Stimulated activated CD4-positive, alpha-beta T cell treated with anti-CD3 and anti-CD28 coated beads, Interleukin-15, amount 100 ng/mL, for 1 hour (primary cell): Measurements from ENCODE around the gene COL11A2.

Experiments
- DNase-seq, 2 donors: peaks; one replicate each; pipeline ENCODE4 v3.0.0-alpha.2; 2020; ENCODE audit warnings: low read depth in 1 of 2, low spot score in 1 of 2

Gene COL11A2

DNA sequence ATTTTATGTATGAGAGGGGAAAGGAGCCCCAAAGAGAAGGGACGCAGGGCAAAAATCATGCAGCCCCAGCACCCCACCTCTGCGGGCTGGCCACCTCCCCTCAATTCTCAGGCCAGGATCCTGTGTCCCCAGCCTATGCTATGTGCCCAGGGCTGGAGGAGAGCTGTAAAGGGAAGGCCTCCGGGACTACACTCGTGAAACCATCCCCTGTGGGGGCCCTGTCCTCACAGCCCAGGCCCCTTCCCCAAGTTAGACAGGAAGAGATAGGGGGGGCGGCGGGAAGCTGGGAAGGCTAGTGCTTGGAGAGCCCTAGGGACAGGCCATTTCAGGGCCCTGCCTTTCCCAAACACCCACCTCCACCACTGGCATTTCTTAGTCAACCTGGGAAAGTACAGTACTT lies 1.4 kb upstream of the COL11A2 start:
- no peak for DNase-seq

DNA sequence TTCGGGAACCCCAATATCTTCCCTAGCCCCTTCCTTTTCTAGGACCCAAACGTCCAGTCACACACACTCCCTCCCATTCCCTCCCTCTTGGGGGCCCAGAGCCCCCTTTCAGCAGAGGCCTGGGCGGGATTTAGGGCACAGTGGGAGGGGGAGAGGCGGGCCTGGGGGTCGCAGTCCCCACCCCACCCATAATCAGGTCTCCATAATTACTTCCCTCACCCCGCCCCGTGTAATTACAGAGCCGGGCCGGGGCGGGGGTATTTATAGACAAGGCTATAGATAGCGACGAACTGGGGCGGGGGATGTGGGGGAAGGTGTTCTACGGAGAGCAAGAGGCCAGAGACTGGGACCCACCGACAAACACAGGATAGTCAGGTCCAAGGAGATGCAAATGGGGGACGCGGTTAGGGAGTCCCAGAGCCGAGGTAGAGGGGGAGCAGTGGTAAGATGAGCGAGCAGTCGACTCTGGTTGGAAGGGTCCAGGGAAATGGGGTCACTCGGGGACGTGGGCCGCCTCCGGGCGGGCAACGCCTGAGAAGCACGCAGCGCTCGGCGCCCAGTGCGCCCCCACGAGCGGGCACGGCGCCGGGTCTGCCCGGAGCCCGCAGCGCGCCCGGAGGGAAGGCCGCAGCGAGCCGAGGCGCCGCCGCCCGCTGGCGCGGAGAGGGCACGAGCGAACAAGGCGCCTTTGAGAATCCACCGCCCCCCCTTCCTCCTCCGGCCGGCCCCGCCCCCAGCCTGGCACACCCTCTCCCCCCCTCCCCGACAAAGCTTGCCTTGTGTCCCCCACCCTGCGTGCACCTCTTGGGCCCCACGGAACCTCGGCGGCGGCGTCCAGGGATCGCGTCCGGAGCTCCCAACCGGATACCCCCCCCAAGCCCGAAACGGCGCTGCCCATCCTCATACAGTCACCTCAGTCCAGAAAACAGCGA lies 670 bp upstream of the COL11A2 start:
- no peak for DNase-seq

DNA sequence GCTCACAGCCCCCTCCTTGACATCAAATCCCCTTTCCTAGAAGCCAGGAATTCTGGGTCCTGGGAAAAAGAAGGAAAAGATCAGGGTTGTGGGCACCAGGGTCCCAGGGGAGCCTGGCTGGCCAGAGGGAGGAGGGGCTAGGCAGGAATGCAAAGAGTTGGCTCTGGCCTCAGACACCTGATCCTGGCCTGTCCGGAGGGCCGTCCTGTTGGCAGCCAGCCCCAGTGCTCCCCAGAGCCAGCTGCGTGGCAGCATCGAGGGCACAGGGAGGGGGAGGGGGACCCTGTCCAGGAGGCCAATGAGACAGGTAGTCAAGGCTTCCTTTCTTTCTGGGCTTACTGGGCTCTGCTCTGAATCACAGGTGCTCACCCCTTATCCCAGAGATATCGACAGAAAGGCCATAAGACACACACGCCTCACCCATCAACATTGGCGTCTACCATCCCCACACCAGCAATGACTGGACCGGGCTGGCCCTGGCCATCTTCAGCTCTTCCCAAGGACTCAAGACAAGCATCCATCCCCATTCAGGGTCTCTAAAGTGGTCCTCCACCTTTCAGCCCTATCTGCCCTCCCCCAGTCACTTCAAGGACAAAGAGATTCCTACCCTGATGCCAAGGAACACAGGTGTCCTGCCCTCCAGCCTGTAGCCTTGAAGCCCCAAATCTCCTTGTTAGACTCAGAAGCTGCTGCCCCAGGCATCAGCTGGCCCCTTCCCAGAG lies 723 bp downstream of the COL11A2 start:
- no peak for DNase-seq

DNA sequence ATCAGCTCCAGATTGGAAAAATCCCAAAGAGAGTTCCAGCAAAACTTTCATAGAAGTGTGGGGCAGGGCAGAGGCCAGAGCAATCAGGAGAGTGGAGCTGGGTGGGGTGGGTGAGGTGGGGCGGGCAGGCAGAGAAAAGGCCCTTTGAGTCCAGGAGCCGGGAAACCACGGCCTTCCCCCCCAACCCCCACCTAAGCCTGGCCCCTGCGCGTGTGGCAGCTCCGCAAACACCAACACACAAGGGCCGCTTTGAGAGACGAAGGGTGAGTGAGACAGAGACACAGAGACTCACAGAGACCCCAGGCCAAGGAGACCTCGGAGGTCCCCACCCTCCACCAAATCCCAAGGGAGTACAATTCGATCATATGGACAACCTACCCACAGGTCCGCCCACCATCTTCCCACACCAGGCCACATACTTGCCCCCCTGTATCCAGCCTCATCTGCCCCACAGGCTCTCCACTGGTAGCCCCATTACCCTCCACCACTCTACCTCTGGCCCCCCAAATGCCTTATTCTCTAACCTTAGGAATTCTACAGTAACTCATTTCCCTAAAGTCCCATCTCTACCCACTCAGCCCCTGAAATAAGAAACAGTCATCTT lies 1.7 kb downstream of the COL11A2 start:
- no peak for DNase-seq

DNA sequence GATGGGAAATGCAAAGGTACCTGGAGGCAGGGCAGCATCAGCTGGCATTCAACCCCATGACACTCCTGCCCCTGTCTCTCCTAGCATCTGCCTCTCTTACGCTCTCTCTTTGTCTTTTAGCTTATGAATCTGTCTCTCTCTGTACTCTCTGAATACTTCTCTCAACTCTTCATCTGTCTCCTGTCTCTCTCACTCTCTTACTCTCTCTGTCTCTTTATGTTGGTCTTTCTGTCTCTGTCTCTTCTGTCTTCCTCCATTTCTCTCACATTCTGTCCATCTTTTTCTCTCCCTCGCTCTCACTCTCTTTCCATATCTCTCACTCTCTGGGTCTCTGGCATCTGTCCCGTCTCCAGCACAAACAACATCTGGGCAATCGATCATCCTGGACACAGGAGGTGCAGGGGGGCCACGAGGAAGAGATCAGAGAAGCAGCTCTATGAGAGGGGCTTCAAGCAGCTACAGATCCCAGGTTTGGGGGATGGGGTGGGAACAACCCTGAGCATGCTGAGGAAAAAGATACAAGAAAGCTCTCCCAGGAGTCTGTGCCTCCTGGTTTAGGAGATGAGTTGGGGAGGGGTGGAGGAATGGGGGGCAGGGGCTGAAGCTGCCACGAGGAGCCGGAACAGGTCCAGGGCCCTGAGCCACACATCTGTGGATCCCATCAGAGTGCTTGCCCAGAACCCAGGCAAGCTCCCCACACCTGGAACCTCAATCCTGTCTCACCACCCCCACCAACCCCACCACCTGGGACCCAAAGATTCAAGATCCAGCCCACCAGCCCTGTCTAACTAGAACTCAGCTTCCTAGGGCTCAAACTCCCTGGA lies 2.4 kb downstream of the COL11A2 start:
- no peak for DNase-seq

DNA sequence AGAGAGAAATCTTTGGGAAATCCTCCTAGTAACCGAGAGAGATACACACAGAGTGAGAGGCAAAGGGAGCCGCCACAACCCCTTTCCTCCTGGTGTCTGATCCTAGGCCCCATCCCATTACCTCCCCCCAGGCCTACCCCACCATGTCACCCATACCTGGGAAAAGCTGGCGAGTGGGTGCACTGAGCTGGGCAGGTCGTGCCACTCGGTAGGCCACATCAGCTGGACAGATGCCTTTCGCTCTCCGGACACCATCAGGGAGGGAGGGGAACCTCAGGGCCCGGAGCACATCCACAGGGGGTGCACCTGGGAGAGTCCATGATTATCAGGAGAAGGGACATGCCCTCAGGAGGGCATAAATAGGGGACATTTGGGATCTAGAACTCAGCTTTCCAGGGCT lies 3.1 kb downstream of the COL11A2 start:
- DNase-seq = no peak

DNA sequence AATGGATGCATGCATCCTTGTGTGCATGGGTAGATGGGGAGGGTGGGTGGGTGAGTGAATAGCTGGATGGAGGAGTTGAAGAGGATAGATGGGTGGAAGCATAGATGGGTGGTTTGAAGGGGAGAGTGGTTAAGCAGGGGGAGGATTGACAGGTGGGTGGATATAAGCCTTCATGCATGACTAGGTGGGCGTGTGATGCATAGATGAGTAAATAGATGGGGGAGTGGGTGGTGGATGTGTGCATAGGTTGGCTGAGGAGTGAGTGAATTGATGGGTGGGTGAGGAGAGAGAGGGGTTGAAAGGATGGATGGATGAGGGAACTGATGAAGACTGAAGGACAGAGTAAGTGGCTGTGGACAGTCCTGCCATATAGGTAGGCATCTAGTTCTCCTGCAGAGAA lies 4.5 kb downstream of the COL11A2 start:
- DNase-seq = no peak

DNA sequence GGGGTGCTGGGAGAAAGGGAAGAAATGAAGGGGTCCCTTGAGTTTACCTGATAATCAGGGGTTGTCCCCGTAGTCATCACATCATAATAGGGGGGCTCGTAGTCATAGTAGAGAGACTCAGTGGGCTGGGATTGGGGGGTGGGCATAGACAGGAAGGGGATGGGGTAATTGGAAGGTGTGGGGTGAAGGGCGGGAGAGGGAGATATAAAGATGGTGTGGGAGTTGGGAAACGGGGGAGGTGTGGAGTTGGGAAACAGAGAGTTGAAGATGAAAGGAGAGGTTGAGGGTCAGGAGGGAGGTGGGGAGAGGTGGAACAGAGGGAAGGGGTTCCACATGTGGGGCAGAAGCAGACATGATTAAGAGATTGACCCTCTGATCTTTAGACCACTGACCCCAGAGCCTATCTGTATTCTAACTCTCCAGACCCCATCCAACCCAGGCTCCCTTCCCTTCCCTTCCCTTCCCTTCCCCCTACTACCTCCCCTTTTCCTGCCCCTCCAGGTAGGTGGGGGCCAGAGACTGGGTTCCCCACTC lies 6.5 kb downstream of the COL11A2 start:
- no peak for DNase-seq

DNA sequence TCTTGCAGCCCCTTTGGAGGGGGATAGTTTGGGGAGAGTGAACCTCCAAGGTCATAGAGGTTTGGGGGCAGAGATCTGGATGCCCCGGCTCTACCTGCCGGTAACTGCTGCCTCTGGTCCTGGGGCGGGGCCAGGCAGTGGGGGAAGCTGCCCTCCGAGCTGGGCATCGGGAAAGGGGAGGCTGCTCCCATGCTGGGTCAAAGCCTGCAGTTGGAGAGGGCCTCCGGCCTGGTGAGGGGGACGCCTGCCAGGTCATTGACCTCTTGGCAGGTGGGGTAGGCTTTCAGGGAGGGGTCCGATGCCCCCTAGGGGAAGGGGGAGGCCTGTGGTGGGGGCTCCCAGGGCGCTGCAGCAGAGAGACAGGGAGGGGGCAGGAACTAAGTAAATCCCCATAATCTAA lies 7.1 kb downstream of the COL11A2 start:
- DNase-seq = no peak

DNA sequence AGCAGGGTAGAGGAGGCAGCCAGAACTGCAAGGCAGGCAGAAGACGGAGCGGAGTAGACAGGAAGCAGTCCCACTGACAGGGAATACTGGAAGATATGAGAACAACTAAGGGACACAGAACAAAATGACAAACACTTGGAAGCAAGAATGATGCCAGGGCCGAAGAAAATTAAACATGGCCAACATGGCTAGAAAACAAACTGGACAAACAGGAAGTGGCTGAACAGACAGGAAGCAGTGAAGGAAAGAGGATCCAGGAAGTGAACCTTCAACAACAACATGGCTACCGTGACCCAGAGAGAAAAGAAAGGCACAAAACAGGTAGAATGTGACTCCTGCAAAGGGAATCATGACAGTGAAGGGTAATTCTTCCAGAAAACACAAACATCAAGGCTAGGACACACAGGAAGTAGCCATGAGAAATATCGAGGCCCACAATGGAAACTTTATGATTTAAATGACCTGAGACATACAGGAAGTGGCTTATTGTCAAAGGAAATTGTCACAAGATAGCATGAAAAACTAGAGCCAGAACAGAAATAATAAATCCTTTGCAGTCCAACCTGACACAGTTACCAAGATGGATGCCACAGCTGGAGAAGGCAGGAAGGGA lies 9.1 kb downstream of the COL11A2 start:
- DNase-seq = no peak

DNA sequence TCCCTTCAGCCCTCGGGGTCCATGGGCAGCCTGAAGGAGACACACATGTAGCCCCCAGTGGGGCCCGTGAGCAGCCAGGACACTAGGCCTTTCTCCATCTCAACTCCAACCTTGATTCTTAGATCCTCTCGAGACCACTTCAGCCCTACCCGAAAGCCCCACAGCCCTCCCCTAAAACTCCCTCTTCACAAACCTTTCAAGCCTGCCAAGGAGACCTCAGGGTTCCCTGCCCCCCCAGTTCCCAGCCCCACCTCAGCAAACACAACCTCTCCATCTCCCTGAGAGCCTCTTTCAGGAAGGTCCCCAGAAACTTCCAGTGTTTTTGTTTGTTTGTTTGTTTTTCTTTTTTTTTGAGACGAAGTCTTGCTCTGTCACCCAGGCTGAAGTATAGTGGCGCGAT lies 11.1 kb downstream of the COL11A2 start:
- no peak for DNase-seq

DNA sequence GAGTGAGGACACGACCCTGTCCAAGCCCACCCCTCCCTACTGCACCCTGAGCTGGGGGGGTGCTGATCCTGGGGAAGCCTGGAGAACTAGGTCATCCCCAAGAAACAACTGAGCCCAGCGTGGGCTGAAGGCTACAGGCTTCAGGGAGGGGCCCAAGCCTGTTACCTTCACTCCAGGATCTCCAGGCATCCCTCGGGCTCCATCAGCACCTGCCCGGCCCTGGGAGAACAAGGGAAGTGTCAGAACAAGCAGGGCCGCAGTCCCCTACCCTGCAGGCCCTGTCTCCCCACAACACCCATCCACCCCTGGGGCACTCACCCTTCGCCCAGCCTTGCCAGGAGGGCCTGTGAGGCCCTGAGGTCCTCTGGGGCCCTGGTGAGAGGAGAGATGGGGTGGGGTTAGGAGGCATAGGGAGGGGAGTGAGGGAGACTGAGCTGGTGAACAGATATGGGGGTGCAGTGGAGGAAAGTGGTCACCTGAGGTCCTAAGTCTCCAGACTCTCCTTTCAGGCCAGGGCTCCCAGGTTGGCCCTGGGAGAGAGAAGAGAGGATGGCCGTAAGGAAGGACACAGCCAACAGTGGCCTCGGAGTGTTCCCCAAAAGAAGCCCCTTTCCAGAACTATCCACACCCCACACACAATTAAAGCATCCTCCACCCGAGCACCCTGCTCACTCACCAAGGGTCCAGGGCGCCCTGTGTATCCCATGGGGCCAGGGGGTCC lies 13.4 kb downstream of the COL11A2 start:
- DNase-seq = no peak

DNA sequence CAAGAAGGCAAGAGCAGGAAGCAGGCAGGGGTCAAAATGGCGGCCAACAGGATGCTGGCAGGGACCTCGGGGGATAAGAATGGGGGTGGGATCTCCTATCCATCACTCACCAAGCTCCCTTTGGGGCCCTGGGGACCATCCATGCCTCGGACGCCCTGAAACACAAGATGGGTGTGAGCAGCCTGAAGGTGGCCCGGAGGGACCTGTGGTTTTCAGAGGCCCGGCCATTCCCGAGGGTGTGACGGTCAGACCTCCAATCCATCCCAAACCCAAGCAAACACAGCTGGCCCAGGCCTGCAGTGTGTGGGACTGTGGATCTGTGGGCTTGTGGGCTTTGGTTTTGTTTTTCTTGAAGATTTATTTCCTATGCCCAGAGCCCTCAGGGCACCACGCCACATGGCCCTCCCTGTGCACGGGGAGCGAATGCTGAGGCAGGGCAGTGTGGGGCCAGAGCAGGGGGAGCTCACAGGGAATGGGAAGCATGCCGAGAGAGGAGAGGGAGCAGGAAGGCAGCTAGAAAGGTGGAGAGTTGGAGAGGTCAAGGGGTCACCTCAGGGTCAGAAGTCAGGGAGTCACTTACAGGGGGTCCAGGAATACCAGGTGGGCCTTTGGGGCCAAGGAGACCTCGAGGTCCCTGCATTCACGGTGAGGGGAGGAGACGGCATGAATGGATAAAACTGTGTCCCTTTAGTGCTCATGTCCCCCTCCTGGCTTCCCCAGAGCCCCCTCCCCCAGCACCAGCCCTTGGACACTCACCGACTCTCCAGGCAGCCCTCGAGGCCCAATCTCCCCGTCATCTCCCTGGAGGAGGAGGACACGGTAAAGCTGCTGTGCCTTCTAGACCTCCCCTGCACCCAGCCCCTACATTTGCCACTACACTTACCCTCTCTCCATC lies 14.5 kb downstream of the COL11A2 start:
- no peak for DNase-seq

DNA sequence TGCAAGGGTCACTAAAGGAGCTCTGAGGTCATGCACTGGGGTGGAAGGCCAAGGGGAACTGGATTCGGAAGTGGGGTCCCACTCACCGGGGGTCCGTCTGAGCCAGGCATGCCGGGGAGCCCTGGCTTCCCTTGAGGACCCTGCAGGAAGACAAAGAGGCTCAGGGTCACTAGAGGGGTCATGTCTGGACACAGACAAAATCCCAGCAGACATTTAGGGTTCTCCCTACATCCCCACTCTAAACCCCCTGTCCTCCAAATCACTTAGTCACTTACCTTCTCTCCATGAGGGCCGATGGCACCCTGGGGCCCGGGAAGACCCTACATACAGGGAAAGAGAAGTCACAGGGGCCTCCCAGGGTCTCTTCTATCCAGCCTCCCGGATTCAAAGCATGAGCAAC lies 15.4 kb downstream of the COL11A2 start:
- DNase-seq = no peak

DNA sequence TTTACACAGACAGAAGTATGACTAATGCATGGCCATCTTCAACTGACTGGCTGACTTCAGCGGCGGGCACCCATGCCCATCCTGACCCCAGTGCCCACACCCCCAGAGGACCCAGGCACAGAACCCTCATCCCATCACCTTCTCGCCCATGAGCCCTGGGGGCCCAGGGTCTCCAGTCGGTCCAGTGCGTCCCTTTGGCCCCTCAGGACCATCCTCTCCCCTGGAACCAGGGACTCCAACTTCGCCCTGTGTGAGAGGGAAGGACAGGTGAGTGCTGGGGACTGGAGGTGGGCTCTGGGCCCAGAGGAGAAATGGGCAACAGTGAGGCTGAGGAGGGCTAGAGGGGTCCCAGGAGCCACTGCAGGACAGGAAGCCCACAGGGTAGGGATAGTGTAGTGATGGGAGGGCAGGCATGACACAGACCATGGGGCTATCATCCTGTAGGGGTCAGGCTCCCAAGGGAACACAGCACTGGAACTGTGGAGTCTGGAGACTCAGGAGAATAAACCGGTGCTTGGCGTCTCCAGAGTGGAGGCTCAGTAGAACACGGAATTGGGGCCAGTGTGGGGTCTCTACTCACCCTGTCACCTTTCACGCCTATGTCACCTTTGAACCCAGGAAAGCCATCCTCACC lies 16.7 kb downstream of the COL11A2 start:
- DNase-seq = no peak

DNA sequence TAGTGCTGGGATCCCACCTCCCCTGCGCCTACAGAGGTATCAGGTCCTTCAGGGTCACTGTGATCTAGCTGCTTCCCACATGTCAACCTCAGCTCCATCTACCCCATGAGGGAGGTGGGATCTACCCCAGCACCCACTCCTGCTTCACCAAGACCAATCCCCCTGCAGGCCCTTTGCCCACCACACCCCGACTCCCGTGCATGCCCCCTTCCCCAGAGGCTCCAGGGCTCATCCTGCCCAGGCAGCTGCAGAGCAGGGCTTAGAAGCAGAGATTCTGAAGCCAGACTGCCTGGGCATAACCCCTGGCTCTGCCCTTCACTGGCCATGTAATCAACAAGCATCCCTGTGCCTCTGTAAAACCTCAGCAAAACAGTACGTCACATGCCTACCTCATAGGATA lies 17.5 kb downstream of the COL11A2 start:
- no peak for DNase-seq

DNA sequence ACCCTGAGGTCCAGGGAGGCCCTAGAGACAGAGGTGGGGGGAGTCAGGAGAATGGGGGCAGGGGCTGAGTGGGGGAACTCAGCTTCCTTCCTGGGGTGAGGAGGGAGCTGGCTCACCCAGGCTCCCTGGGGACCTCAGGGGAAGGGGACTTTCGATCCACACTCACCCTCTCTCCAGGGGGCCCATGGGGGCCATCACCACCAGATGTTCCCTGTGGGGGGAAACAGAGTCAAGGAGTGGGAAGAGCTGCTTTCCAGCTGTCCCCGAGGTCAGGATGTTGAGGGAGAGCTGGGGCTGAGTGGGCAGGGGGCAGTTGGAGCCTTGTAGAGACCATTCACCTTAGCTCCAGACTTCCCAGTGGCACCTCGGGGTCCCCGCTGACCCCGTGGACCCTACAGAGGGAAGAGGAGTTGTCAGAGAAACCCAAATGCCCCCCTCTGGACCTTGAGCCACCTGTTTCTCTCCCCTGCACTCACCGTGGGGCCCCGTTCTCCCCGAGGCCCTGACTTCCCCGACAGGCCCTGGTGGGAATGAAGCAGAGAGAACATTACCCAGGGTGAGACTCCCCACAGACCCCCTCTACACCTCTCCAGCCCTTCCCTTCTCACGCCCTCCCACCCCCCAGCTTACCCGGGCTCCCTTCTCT lies 18.6 kb downstream of the COL11A2 start:
- DNase-seq = no peak
